Colonic mucosa (tissue), 4 donors: Measurements from ENCODE around the gene TGFBR3. TPM values are rescaled to one million over a fixed set of nuclear protein-coding genes. Genes with fewer than 3 reads are reported as not detected.
"Not testable (repeated sequence)": the region's sequence is repeated elsewhere in the genome, so short reads cannot be mapped to it uniquely, and the experiment has no call there.

ENCODE experiments used
- DNase-seq: peaks from one replicate; pipeline ENCODE4 v3.0.0-alpha.2; 2020
- H3K27ac ChIP-seq: fragments of 200-600 bp; one replicate; pipeline ENCODE4 v1.8.0; 2021
- H3K27me3 ChIP-seq: fragments of 200-600 bp; one replicate; pipeline ENCODE4 v1.8.0; 2021
- H3K36me3 ChIP-seq: fragments of 200-600 bp; one replicate; pipeline ENCODE4 v1.8.0; 2021
- H3K4me1 ChIP-seq: fragments of 200-600 bp; one replicate; pipeline ENCODE4 v1.8.0; 2021; ENCODE audit warnings: mild to moderate bottlenecking
- H3K4me3 ChIP-seq: fragments of 200-600 bp; one replicate; pipeline ENCODE4 v1.8.0; 2021
- H3K9ac ChIP-seq, 2 donors: one replicate each; pipeline ENCODE4 v1.7.0; 2013; ENCODE audit warnings: control low read depth in 2 of 2, low read depth in 2 of 2, low read length in 2 of 2
- H3K9me3 ChIP-seq: fragments of 200-600 bp; one replicate; pipeline ENCODE4 v1.8.0; 2021
- intact Hi-C: fragments of 100-400 bp; cut with DNase I; formaldehyde crosslinking; loops from one replicate; pipeline ENCODE4 v1.14.1; 2022
- total RNA-seq, 2 donors: library from RNA; stranded (reverse); fragmentation: NEBNext Ultra II Directional in 1 of 2; extraction: Animal tissue kit (Norgen Biotek cat#: 25700) in 1 of 2; gene quantifications; one replicate each; pipeline ENCODE4 v1.2.1, GENCODE V29; 2021
- TF ChIP-seq, protein P1 (sequence below): fragments of 200-600 bp; IDR thresholded peaks from one replicate; pipeline ENCODE4 v1.8.0; 2022; ENCODE audit warnings: antibody characterized with exemption, mild to moderate bottlenecking
- donor health status: healthy.
- donor health status: DM: no; HTN: no; CAD: no.
- donor health status: DM: no; HTN: no; CAD: no.

Gene TGFBR3
- total RNA-seq, 2 donors from 2014 or later: 8.4 to 16.0 TPM

GRCh38 chr1:91854852-91855534 is 31.0 kb downstream of the TGFBR3 start:
- intact Hi-C loops: no loop called here
- Histone ChIP-seq H3K36me3 (no peaks in the 10 kb centered on the region), H3K9ac (no peak overlapping the region), H3K9me3 (no peaks in the 10 kb centered on the region), H3K27me3 (no peaks in the 10 kb centered on the region), H3K4me3 (no peak overlapping the region), H3K4me1 (peaks cover 7% of the 10 kb centered on the region), H3K27ac (no peak overlapping the region)
- TF ChIP-seq, protein P1, sequence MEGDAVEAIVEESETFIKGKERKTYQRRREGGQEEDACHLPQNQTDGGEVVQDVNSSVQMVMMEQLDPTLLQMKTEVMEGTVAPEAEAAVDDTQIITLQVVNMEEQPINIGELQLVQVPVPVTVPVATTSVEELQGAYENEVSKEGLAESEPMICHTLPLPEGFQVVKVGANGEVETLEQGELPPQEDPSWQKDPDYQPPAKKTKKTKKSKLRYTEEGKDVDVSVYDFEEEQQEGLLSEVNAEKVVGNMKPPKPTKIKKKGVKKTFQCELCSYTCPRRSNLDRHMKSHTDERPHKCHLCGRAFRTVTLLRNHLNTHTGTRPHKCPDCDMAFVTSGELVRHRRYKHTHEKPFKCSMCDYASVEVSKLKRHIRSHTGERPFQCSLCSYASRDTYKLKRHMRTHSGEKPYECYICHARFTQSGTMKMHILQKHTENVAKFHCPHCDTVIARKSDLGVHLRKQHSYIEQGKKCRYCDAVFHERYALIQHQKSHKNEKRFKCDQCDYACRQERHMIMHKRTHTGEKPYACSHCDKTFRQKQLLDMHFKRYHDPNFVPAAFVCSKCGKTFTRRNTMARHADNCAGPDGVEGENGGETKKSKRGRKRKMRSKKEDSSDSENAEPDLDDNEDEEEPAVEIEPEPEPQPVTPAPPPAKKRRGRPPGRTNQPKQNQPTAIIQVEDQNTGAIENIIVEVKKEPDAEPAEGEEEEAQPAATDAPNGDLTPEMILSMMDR: no peak
- no peak for DNase-seq

DNA sequence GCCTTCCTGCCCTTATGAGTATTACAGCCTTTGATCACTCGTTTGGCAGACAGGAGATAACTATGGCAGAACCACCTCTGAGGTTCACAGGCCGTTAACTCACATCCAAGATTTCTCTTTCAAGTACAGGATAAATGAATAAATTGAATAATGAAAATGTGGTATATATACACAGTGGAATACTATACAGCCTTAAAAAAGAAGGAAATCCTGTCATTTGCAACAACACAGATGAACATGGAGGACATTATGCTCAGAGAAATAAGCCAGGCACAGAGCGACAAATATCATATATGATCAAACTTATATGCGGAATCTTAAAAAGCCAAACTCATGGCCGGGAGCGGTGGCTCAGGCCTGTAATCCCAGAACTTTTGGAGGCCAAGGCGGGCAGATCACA is 32.6 kb downstream of the TGFBR3 start:
- Histone ChIP-seq H3K4me3 (no peak overlapping the region), H3K4me1 (peaks cover 7% of the 10 kb centered on the region), H3K27me3 (no peaks in the 10 kb centered on the region), H3K27ac (no peak overlapping the region), H3K36me3 (no peaks in the 10 kb centered on the region), H3K9ac (no peak overlapping the region), H3K9me3 (no peaks in the 10 kb centered on the region)
- DNase-seq: no peak
- intact Hi-C loops: no loop called here
- TF ChIP-seq, protein P1: no peak

DNA sequence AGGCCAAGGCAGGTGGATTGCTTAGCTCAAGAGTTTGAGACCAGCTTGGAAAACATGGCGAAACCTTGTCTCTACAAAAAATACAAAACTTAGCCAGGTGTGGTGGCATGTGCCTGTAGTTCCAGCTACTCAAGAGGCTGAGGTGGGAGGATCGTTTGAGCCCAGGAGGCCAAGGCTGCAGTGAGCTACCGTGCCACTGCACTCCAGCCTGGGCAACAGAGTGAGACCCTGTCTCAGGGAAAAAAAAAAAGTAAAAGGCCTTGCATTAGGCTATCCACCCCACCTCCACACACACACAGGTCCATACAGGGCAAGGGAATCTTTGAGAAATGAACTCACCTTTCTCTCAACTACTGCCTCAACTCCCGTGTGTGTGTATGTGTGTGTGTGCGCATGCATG is 33.9 kb downstream of the TGFBR3 start:
- H3K4me3 ChIP-seq, intact Hi-C loops, DNase-seq, H3K4me1 ChIP-seq, H3K9me3 ChIP-seq, H3K9ac ChIP-seq, H3K36me3 ChIP-seq, H3K27me3 ChIP-seq: not testable (repeated sequence)
- H3K27ac ChIP-seq: peak overlapping the region; percentile 42

DNA sequence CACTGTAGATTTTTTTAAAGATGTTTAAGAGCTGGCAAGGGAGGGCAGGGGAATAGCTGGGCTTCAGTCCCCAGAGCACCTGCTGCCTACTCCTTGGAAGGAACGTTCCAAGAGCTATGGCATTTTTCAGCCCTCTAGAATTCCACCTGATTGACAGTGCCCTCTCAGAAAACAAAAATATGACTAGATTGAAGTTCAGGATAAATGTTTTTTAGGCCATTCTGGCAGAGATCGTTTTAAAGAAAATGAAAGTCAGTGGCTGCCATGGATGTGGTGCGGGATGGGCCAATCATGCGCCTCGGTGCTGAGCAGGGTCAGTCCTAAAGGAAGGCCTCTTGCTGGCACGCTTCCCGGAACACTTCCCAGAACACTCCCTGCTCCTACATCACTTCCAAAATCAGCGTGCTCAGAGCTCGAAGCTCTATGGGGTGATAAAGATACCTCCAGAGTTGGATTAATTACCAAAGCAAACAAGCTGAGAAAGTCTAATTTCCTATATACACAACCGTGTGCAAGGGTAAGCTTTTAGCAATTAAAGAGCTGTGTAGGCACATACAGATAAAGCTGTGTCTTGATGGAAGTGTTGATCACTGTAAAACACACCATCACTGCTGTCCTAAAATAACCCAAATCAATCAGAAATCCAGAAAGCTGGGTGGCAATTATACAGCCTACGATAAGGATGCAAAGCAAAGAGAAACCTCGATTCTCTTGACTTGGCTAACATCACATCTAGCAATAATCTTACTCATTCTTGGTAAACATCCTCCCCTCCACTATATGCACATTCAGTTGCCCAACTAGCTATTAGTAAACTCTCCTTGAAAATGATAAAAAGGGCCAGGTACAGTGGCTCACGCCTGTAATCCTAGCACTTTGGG is 34.6 kb downstream of the TGFBR3 start:
- peak; percentile 89 for DNase-seq
- Histone ChIP-seq H3K9me3 (no peaks in the 10 kb centered on the region), H3K4me1 (peaks cover 7% of the 10 kb centered on the region), H3K9ac (peak overlapping the region in 1 of 2 donors; percentile 13), H3K4me3 (no peak overlapping the region), H3K36me3 (no peaks in the 10 kb centered on the region), H3K27ac (peak overlapping the region; percentile 42), H3K27me3 (no peaks in the 10 kb centered on the region)
- intact Hi-C loops: no loop called here
- TF ChIP-seq, protein P1: no peak

GRCh38 chr1:91850708-91851107 is 35.2 kb downstream of the TGFBR3 start:
- Histone ChIP-seq H3K4me3 (no peak overlapping the region), H3K9me3 (no peaks in the 10 kb centered on the region), H3K27ac (peak overlapping the region; percentile 42), H3K36me3 (no peaks in the 10 kb centered on the region), H3K27me3 (no peaks in the 10 kb centered on the region), H3K4me1 (peaks cover 11% of the 10 kb centered on the region), H3K9ac (peak overlapping the region in 1 of 2 donors; percentile 13)
- intact Hi-C loops: no loop called here
- DNase-seq: no peak
- TF ChIP-seq, protein P1: no peak

GRCh38 chr1:91847851-91848250 is 38.1 kb downstream of the TGFBR3 start:
- no peak overlapping the region for H3K9ac ChIP-seq
- no peaks in the 10 kb centered on the region for H3K27me3 ChIP-seq
- TF ChIP-seq, protein P1: no peak
- peaks cover 11% of the 10 kb centered on the region for H3K4me1 ChIP-seq
- no peak overlapping the region for H3K4me3 ChIP-seq
- intact Hi-C loops: no loop called here
- no peak for DNase-seq
- H3K27ac ChIP-seq: no peak overlapping the region
- no peaks in the 10 kb centered on the region for H3K9me3 ChIP-seq
- H3K36me3 ChIP-seq: no peaks in the 10 kb centered on the region
